CD4-positive, alpha-beta T cell treated with Interferon gamma for 1 hour (primary cell): ENCODE results near the gene PXDC1.
"Not testable (repeated sequence)": the region's sequence is repeated elsewhere in the genome, so short reads cannot be mapped to it uniquely, and the experiment has no call there.

Experiments used
- DNase-seq: peaks from one replicate; pipeline ENCODE4 v3.0.0-alpha.2; 2020

PXDC1 gene

DNA sequence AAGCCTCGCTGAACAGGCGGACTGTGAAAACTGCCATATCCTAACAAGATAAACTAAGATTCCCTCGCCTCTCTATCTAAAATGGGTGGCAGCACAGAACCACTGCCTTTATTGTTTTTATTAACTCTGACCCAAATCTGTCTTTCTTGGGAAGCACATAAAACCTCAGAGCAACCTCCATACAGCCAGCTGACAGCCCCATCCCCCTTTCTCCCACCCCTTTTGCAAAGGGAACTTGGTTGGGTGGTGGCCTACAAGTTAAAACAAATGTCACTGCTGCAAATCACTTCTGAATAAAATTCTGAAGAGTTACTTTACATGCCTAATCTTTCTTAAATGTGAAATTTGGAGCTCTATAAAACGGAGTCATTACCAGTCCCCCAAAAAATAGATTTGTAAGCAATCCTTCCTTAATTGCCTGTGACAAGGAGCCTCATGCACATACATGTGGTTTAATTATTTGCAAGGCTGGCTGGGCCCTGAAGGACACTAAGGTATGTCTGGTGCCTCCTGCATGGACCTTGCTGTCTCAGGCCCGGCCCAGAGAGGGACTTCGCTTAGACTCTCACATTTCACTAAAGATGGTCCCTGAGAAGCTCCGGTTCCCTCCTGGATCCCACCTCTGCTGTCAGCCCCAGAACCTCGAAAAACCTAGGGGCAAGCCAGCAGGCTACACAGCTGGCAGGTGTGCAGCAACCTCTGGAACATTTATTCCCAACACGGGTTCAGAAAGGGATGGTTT, 21.7 kb downstream of the PXDC1 start:
- DNase-seq: no peak

DNA sequence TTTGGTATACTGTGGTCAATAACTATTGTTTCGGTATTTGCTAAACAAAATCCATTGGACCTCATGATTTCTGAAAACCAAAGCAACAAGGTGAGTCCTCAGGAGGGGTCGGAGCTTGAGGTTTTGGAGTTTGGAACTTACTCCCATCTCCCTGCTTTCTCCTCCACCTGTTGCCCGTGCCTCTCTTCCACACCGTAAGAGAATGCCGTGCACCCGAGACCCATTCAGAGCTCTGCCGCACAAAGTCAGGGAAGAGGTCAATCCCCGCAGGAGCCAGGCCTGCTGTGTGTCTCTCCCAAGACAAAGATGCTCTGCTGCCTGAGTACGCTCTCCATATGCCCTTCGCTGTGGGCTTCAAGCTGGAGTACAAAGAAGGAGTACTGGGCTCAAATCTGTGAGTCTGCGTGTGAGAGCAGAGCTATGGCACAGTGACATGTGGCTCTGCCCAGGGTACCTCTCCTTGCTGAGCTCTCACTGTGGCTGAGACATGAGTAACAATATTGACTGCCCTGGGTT, 23.9 kb downstream of the PXDC1 start:
- DNase-seq: no peak

DNA sequence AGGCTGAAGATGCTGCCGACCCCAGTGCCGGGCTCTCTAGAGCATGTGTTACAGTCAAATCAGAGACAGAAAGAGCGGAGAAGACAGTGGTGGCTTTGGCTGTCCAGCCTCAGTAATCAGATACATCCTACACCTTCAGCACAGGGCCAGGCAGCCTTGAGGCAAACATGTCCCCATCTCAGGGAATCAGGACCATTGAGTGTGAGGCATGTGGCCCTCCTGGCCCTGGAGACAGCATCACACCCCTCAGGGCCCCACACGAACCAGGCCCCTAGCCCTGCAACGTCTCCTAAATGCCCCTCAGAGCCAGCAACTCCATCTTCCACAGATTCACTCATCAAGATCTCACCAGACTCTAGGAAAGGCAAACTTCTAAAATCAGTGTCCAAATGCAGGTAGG, 24.5 kb downstream of the PXDC1 start:
- no peak for DNase-seq

DNA sequence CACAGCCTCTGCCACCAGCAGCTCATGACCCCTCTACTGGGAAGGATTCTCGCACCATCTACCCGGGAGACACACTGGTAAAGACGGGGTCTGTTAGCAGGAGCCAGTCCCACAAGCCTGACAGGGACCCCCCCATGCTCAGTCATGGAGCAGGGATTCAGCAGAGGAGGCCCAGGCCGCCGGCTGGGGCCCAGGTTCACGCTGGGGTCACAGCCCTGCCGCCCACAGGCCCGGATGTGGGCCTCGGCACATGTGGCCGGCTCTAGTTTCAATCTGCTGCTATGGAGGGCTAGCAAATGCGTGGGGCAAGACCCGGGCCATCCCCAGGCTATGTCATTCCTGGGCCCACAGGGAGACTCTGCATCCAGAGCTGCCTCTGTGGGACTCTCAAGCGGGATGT, 25.1 kb downstream of the PXDC1 start:
- DNase-seq: no peak

DNA sequence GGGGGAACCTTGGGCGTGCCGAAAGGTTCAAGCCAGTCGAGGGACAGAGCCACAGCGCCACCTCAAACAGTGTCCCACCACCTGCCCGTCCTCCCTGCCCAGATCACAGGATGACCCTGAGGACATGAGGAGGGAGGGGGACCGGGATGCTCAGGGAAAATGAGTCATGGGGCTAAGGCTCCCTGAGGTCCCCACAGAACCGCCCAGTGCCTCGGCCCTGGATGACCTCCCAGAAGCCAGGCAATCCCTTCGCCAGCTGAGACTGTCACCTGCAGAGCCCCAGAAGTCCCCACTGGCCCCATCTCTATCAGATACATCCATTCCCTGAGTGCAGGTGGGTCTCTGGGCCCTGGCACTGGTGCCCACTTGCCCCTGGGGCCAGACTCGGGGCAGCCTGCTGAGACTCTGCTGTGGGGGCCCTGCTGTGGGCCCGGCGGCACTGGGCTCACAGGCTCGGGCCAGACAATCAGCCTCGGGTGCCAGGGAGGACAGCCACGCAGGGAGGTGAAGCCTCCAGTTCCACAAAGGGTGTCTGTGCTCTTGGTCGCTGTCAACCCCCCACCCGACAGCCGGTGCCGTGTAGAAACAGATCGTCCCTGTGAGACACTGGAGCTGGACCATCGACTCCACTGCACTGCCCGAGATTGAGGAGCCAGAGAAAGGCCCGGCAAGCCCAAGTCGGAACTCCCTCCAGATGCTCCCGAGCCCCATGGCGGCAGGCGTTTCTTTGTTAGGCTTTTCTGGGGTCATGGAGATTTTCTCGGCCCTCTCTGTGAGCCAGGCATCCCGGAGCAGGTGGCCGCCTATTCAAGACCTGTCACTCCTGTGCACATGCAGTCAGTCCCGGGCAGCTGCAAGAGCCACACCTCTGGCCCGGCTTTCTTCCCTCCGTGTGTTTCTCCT, 26.1 kb downstream of the PXDC1 start:
- no peak for DNase-seq

DNA sequence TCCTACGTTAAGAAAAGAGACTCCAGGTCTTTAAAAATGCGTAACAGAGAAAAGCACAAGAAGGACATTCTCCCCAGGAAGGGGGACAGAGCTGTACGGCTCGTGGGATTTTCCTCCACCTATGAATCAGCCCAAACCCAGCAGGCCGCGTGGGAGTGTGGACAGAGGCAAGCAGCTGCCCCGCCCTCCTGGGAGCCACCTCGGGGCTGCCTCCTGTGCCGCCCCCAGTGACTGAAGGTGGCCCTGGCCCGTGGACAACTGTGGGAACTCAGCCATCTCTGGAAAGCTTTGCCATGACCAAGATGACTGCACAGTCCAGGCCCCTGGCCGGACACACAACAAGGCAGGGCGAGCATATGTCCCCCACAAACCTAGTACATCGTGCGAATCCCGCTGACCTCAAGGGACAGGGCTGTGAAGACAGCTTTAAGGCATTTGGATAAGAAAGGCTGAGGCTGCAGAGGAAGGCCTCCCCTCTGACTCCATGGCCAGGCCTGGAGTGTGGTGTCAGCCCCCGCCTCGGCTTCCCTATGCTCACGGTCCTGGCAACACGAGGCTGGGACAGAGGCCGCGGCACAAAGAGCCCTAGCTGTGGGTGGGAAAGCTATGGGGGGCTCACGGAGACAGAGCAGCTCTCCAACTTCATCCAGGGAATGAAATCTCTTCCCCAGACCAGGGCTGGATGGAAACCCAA, 26.9 kb downstream of the PXDC1 start:
- DNase-seq: no peak

DNA sequence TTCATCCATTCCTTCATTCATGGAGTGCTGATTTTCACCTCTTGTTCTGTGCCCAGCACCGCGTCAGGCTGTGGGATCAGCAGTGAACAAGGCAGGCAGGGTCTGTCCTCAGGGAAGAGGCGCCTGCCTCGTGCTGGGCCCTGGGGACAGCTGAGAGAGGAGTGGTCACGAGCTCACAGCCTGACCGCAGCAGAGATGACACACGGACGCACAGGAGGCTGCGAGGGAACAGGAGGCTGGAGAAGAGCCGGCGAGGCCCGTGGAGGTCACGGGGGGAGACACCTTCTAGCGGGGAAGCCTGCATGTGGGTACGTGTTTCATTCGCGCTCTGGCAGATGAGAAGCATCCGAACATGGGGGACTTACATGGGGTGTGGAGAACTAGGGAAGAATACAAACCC, 27.5 kb downstream of the PXDC1 start:
- no peak for DNase-seq

DNA sequence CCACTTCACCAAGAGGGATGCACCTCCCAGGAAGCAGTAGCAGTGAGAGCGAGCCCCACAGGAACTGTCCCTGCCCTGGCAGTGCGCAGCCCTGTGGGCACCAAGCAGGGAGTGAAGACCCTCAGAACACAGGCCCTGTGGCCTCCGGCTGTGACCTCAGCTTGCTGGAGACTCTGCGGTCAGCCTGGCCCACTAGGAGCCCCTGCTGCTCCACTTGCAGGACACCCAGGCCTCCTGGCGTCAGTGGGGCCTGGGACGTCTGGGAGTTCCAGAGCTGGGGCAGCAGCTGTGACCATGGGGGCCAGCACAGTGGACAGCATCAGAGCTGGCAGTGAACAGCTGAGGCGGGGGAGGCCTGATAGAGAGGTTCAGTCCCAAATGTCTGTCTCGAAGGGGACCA, 28.3 kb downstream of the PXDC1 start:
- DNase-seq: no peak

DNA sequence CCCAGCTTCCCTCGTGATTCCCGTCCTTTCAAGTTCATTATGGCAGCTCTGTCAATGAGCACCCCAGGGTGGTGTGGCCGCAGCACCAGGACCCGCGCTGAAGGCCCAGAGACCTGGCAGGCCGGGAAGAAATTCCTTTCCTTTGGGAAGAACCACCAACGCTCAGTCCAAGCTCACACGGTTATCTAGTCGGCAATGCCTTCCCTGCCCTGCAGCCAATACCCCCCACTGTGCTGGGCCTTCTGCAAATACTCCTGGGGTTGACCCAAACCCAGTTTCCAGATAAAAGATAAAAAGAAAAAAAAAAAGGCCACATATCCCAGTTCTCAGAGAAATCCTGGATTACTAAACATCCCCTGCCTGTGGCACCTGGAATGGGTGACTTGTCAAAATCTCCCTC, 28.7 kb downstream of the PXDC1 start:
- no peak for DNase-seq

DNA sequence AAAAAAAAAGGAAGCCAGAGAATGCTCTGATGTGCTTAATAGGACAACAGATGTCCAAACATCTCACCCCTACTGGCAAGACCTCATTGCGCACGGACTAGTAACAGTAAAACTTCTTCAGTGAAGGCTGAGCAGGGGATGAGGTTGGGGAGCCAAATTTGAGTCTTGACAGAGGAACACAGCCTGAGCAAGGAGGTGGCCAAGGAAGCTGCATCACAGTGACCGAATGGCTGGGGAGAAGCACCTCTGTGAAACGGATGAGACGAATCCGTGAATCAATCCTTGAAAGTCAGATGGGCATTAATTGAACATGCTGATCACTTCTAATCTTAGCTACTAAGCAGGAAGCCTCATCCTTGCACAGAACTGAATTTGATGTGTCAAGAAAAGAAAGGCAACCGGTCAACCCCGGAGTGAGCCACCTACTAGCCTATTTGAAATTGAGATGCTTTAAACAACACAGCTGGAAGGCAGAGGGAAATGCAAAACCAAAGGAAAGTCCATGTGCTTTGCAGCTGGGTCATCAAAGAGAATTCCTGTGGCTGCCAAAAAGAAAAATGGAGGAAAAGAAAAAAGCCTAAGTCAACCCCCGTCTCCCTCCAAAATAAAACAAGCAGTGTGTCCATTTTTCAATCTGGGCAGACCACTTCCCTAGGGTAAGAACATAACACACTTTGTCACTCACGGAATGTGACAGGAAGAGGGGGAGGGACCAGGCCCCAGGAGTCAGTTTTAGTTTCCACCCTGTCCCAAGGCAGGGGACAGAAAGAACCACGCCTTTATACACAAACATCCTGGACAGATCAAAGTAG, 29.5 kb downstream of the PXDC1 start:
- no peak for DNase-seq

DNA sequence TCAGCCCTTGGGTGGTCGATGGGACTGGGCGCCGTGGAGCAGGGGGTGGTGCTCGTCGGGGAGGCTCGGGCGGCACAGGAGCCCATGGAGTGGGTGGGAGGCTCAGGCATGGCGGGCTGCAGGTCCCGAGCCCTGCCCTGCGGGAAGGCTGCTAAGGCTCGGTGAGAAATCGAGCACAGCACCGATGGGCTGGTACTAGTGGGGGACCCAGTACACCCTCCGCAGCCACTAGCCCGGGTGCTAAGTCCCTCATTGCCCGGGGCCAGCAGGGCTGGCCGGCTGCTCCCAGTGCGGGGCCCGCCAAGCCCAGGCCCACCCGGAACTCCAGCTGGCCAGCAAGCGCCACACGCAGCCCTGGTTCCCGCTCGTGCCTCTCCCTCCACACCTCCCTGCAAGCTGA, 30.7 kb downstream of the PXDC1 start:
- DNase-seq: not testable (repeated sequence)

DNA sequence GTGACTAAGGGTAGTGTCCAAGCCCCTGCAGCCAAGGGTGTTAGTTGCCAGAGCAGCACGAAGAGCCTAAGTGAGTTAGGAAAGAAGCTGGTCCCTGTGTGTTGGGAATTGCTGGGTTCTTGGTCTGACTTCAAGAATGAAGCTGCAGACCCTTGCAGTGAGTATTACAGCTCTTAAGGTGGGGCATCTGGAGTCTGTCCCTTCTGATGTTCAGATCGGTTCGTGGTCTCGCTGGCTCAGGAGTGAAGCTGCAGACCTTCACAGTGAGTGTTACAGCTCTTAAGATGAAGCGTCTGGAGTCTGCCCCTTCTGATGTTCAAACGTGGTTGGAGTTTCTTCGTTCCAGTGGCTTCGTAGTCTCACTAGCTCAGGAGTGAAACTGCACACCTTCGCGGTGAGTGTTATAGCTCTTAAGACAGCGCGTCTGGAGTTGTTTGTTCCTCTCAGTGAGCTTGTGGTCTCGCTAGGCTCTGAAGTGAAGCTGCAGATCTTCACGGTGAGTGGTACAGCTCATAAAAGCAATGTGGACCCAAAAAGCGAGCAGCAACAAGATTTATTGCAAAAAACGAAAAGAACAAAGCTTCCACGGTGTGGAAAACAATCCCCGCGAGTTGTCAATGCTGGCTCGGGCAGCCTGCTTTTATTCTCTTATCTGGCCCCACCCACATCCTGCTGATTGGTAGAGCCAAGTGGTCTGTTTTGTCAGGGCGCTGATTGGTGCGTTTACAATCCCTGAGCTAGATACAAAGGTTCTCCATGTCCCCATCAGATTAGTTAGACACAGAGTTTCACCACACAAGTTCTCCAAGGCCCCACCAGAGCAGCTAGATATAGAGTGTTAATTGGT, 31.8 kb downstream of the PXDC1 start:
- no peak for DNase-seq

DNA sequence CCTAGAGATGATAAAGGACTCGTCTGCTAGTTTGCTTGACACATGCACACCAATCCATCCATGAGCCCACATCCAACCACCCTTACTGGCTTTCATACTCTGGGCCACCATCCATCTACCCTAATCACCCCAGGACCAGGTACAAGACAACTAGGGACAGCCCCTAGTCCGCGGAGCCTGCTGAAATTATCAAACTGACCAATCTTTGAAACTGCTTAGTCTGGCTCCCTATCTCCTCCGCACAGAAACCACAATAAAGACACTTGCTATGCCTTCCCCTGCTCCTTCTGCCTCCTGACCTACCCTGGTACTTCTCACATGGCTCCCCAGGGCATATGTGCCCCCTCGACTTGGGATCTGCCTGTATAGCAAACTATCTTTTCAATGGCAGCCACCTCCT, 33.1 kb downstream of the PXDC1 start:
- DNase-seq: no peak

DNA sequence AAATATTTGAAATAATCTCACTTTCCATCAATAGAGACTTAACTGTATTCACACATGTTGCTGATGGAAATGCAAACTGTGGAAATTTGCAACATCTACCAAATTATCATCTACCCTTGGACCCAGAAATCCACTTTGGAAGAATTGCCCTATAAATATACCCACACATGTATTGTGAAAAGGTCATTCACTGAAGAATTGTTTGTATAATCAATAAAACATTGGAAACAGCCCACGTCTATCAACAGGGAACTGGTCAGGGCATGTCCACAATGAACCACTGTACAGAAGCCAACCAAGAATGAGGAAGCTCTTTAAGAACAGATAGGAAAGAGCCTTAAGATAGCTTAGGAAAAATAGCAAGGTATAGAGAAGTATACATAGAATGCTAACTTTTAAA, 36.2 kb downstream of the PXDC1 start:
- DNase-seq: no peak

DNA sequence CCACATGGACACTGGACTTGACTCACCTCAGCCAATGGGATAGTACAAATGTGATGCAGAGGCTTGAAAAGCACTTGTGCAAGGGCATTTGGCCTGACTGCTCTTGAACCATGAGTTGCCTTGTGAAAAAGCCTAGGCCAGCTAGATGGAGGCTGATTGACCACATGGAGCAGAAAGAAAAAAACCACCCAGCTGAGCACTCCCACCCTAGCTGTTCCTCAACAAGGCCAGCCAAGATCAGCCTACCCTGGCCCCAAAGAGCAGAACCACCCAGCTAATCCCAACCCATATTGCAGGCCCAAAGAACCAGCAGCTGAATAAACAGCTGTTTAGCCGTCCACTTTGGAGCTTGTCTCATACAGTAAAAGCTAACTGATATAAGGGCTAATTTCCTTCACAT, 36.7 kb downstream of the PXDC1 start:
- DNase-seq: no peak

DNA sequence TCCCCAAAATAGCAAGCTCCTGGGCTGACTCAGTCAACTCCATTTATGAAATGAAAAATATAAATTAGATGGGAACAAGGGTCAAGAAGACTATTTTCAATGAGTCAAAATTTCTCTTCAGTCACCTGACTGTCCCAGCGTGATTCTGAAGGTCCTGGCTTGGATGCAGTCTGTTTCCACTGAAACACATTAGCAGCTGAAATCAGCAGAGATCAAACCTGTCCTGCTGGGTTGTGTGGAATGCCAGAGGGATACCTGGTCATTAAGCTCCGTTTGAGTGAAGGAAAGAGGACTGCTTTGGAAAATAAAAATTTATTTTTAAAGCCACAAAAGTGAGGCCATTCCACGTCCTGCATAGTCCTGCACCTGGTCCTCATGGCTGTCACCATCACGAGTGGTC, 37.4 kb downstream of the PXDC1 start:
- DNase-seq: no peak

DNA sequence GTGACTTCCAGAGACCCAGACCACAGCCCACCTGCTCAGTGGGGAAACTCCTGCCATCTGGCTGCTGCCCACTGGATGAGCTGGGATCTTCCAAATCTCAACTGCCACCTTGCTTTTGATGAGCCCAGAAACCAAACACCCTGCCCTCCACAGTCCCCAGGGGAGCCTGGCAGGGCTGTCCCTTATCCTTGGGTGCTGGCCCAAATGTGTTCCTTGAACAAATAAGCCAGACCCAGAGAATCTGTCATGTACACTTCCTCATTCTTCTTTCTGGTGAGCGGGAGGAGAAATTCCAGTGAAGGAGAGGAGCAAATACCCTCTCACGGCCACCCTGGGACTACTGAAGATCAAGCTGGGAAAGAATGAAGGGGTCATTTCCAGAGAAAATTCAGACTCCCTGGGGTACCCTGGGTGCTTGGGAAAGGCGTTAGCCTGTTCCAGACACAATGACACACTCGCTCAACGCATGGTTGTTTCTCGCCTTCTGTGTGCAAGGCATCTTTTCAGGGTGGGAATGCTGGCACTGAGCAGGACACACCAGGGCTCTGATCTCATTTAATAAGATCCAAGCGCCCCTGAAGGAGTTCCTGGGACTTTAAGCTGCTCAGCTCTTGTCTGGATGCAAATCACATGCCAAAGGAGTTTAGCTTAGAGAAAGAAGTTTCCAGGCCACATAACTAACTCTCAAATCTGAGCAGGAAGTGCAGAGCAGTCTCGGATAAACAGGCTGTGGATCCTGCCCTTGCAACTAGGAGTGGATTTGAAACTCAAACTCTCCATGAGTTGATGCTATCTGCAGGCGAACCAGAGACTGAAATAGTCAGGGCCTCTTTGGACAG, 38.5 kb downstream of the PXDC1 start:
- no peak for DNase-seq

DNA sequence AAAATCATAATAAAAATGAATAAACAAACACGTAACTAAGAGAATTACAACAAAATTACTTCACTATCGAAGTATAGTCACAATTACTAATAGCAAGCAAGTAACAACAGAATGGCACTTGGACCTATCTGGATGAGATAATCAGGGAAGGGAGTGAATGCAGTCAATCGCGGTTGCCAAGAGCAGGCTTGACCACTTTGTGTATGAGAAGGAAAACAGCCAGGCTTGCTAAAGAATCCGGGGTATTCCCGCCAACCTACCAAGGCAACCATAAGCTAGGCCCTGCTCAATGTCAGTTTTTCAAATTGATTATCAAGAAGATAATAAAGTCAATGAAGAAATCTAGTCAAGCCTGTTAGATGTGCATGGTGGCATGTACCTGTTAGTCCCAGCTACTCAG, 39.7 kb downstream of the PXDC1 start:
- no peak for DNase-seq

DNA sequence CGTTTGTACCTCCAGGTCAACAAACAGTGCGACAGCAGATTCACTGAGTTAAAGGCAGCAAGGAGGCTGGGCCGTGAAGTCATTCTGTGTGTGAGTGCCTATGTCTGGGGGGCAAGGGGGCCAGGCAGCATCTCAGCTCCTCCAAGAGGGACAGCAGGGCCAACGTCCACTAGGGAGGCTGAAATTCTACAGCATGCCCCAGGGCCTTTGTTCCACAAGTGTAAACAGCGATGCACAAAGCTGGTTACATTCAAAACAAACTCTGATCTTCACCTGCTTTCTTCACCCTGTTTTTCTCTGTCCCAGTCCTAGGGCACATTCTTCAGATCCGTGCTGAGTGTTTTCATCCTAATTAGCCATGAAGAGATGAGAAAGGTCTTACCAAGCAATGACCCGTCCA, 41.1 kb downstream of the PXDC1 start:
- no peak for DNase-seq

DNA sequence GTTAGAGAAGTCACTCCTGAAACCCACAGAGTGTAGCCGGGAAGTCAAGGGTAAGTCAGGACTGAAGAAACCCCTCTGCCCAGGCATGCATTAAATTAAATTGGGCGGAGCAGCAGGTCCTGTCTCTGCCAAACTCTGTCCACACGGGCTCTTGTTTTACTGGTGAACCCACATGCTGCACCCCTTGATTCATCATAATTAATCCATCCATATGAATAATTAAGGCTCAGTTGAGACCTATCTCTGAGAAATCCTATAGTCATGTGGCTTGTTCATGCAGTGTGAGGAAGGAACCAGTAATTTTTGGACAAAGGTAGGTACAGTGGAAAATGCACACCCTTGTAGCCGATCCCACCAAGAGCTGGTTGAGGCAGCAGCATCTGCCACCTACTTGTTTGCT, 43.0 kb downstream of the PXDC1 start:
- DNase-seq: no peak
